Activated CD8-positive, alpha-beta T cell treated with anti-CD3 and anti-CD28 coated beads for 36 hours (primary cell): Measurements from ENCODE around the gene MICALL2. TPM values are rescaled to one million over a fixed set of nuclear protein-coding genes. Genes with fewer than 3 reads are reported as not detected.

Source experiments
- ATAC-seq: fragments of 200-7000 bp; cut with Tn5 transposase; one replicate; pipeline ENCODE4 v1.10.0; 2021; ENCODE audit warnings: mild to moderate bottlenecking, moderate library complexity
- CTCF ChIA-PET: fragments of 350-600 bp; sonication (Branson Sonifier 250); formaldehyde crosslinking; loops from one replicate; lab custom pipeline; 2021; ENCODE audit warnings: antibody characterized with exemption; lab: Charles Lee
- POLR2A ChIA-PET: fragments of 350-600 bp; sonication (Branson Sonifier 250); formaldehyde crosslinking; loops from one replicate; lab custom pipeline; 2021; ENCODE audit warnings: antibody characterized with exemption; lab: Charles Lee
- DNase-seq: peaks from one replicate; pipeline ENCODE4 v3.0.0-alpha.2; 2020
- H3K27ac Mint-ChIP-seq: one replicate; pipeline ENCODE4 v1.8.0; 2021; ENCODE audit warnings: mild to moderate bottlenecking, mixed read lengths
- H3K27me3 Mint-ChIP-seq: one replicate; pipeline ENCODE4 v1.8.0; 2021; ENCODE audit warnings: mixed read lengths
- H3K36me3 Mint-ChIP-seq: one replicate; pipeline ENCODE4 v1.8.0; 2021; ENCODE audit warnings: low read depth, mixed read lengths
- H3K4me1 Mint-ChIP-seq: one replicate; pipeline ENCODE4 v1.8.0; 2021; ENCODE audit warnings: low read depth, mixed read lengths
- H3K4me3 Mint-ChIP-seq: one replicate; pipeline ENCODE4 v1.8.0; 2021; ENCODE audit warnings: mild to moderate bottlenecking, moderate library complexity, mixed read lengths
- H3K9me3 Mint-ChIP-seq: one replicate; pipeline ENCODE4 v1.8.0; 2021; ENCODE audit warnings: mixed read lengths
- CTCF ChIP-seq: fragments of 200-600 bp; IDR thresholded peaks from one replicate; pipeline ENCODE4 v1.8.0; 2022; ENCODE audit warnings: antibody characterized with exemption, mild to moderate bottlenecking
- intact Hi-C: fragments of 100-400 bp; cut with micrococcal nuclease; formaldehyde crosslinking; loops from one replicate; pipeline ENCODE4 v1.10.0; 2022
- total RNA-seq, 2 experiments: library from RNA; stranded (reverse); gene quantifications; one replicate each; pipeline ENCODE4 v1.2.3, GENCODE V29; 2021

MICALL2 gene
- total RNA-seq: 1 to 10 TPM; 3.0 to 4.2 TPM

DNA sequence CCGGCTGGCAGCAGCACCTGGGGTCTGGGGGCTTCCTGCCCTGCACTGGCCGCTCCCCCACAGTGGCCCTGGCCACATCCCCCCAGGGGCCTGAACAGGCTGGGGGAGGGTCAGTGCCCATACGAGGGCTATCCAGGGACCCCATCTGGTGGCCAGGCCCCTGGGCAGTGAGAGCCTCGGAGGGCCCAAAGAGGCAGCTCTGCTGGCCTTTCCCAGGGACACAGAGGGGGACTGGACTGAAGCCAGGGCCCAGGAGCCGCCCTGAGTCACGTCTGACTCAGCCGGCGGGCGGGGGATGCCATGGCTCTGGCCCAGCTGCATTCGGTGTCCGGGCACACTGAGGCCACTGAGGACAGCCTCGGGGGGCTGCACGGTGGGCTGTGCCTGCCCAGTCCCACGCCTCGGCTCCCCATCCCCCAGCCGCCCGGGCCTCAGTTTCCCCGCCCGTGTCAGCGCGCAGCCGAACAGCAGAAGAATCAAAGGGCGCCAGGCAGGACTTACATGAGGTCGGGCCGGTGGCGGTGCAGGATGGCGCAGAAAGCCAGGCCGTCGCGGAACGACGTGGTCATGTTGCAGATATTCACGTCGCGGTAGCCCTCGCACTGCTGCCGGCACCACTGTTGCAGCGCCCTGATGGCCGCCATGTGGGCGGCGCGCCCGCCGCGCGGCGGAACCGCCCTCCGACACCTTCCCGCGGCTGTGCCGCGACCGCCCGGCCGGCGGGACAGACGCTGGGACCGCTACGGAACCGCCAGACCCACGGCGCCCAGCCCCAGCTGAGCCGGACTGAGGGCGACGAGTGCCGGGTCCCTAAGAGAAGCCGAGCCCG, at the start of gene MICALL2:
TSS of gene MICALL2 (minus strand) at position 788 of the 829 bp plus-strand sequence. CDS start at position 644, 144 bp downstream.
- Mint-ChIP-seq H3K4me3 (peak within 1 kb of the TSS; percentile 68), H3K9me3 (no peaks in the 10 kb centered on the region), H3K4me1 (peaks cover 18% of the 10 kb centered on the region), H3K27me3 (no peaks in the 10 kb centered on the region), H3K36me3 (no peaks in the 10 kb centered on the region), H3K27ac (no peak within 1 kb of the TSS)
- CTCF ChIA-PET: interaction anchor here (1.8 kb wide), 1 partner anchor 15 kb away, joined by 5 read pairs; no protein-coding TSS in a partner anchor
- POLR2A ChIA-PET: interaction anchor here (0.6 kb wide), 1 partner anchor 1168 kb away, joined by 3 read pairs; no protein-coding TSS in a partner anchor
- intact Hi-C loops: no loop called here
- TF ChIP-seq CTCF: no peak
- peak; percentile 15 for ATAC-seq
- peak; percentile 60 for DNase-seq

GRCh38 chr7:1508277-1508758, 49.0 kb upstream of the MICALL2 start:
- Mint-ChIP-seq H3K9me3 (no peaks in the 10 kb centered on the region), H3K27me3 (no peaks in the 10 kb centered on the region), H3K4me1 (peaks cover 37% of the 10 kb centered on the region), H3K27ac (peak overlapping the region; percentile 9), H3K36me3 (peaks cover 7% of the 10 kb centered on the region), H3K4me3 (no peak overlapping the region)
- DNase-seq (no peak), ATAC-seq (no peak)
- TF ChIP-seq CTCF: no peak
- ChIA-PET CTCF (no interaction called here), POLR2A (interaction anchor here (0.6 to 0.7 kb wide), 2 partner anchors 24 to 27 kb away, joined by 3 read pairs; no protein-coding TSS in a partner anchor)
- intact Hi-C loops: no loop called here

DNA sequence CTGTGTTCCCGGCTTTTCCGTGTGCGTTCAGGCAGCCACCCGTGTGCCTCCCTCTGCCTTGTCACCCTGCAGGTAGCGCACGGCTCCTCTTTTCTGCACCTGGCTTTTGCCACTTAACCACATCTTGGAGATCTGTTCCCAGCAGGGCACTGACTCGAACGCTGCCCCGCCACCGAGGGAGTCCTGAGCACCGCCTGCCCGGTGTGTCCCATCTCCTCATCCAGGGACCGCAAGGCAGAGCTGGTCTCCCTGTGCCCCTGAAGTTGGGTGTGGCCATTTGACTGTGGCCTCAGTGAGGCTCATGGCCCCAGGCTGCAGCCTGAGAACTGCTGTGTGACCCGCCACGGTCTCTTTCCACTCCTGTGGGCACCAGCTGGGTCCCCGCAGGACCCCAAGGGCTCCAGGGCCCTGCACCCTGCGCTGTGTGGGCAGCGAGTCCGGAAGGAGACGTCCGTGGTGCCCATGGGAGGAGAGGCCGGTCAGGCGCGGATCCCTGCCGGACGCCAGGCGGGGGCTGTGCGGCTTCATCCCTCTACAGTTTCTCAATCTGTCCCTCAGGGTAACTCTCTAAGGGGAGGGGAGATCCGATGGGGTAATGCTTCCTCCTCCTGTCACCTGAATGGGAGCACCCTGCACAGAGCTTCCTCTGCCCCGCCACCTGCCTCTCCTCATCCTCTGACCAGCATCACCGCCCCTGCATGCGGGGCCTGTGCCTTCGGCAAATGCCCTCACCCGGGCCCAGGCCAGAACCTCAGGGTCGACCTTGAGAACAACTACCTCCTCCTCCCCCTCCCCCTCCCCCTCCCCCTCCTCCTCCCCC, 46.7 kb upstream of the MICALL2 start:
- H3K4me3 Mint-ChIP-seq: peak overlapping the region; percentile 89
- peaks cover 15% of the 10 kb centered on the region for H3K36me3 Mint-ChIP-seq
- TF ChIP-seq CTCF: no peak
- H3K4me1 Mint-ChIP-seq: peaks cover 35% of the 10 kb centered on the region
- no peak for ATAC-seq
- intact Hi-C loops: no loop called here
- ChIA-PET CTCF (interaction anchor here (0.6 to 1.7 kb wide), 2 partner anchors 14 to 50 kb away, joined by 3 to 5 read pairs; partner anchors contain the start of gene TMEM184A), POLR2A (interaction anchor here (1.0 to 2.4 kb wide), 6 partner anchors 7 to 674 kb away, joined by 3 to 13 read pairs (median 4); no protein-coding TSS in a partner anchor)
- H3K27me3 Mint-ChIP-seq: no peaks in the 10 kb centered on the region
- peak overlapping the region; percentile 38 for H3K27ac Mint-ChIP-seq
- H3K9me3 Mint-ChIP-seq: no peaks in the 10 kb centered on the region
- peak; percentile 28 for DNase-seq

DNA sequence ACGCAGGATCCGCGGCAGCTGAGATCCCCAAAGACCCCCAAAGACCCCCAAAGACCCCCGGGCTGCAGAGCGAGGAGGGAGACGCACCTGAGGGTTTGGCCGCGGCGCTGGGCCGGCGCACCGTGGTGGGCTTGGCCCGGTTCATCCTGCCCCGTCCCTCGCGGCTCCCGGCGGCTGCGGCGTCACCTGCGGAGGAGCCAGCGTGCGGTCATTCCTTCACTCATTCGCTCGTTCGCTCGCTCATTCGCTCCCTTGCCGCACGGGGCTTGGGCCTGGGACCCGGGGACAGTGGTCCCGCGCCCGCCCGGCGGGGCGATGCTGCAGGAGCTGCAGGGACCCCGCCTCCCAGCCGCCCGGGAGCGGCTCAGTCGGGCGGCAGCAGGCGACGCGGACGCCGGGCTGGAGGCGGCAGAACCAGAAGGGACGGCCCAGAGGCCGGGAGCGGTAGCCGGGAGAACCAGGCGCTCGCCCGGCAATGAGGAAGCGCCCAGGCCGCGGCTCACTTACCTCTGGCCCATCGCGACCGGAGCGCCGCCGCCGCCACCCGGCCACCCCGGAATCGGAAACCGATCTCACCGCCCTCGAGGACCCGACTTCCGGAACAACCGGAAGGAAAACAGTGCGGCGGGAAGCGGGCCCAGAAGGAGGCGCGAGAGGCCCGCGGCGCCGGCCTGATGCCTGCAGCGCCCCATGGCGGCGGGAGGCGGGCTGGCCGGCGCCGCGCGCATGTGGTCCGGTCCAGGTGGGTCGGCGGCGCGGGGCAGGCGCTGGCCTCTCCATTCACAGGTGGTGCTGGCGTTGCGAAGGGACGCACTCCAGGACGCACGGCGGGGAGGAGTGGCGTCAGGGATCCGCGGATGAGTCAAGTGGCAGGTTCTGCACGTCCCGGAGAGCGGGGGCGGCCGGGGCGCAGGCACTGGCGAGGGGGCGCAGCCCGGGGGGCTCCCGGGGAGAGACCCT, 44.8 kb upstream of the MICALL2 start, which contains the start of gene INTS1:
TSS of gene INTS1 (minus strand) at position 574 of the 960 bp plus-strand sequence. CDS start at position 145, 429 bp downstream.
- intact Hi-C loops: no loop called here
- DNase-seq: peak; percentile 91
- H3K36me3 Mint-ChIP-seq: peaks cover 26% of the 10 kb centered on the region
- peaks cover 35% of the 10 kb centered on the region for H3K4me1 Mint-ChIP-seq
- ATAC-seq: peak; percentile 90
- no peaks in the 10 kb centered on the region for H3K27me3 Mint-ChIP-seq
- CTCF ChIA-PET: interaction anchor here (0.9 to 1.7 kb wide), 3 partner anchors 30 to 1022 kb away, joined by 3 to 5 read pairs (median 4); partner anchors contain the start of gene TMEM184A
- no peaks in the 10 kb centered on the region for H3K9me3 Mint-ChIP-seq
- peak; percentile 84 for TF ChIP-seq CTCF
- POLR2A ChIA-PET: interaction anchor here (0.7 to 2.4 kb wide), 7 partner anchors 9 to 672 kb away, joined by 3 to 13 read pairs (median 4); no protein-coding TSS in a partner anchor
- peak within 1 kb of the TSS; percentile 89 for H3K4me3 Mint-ChIP-seq
- H3K27ac Mint-ChIP-seq: peak within 1 kb of the TSS; percentile 91
